Endothelial cell (in vitro differentiated cells): ENCODE results near the gene CACHD1. TPM values are rescaled to one million over a fixed set of nuclear protein-coding genes. Genes with fewer than 3 reads are reported as not detected.
A peak's percentile ranks its signal among the peaks of the same experiment; 100 is the strongest.

Experiments
- DNase-seq: peaks from one replicate; pipeline ENCODE4 v3.0.0; 2021; ENCODE audit warnings: low spot score
- H3K27ac Mint-ChIP-seq: one replicate; pipeline ENCODE4 v1.8.0; 2021; ENCODE audit warnings: mixed read lengths, inconsistent platforms; ENCODE audit not compliant: unreplicated experiment
- H3K27me3 Mint-ChIP-seq: one replicate; pipeline ENCODE4 v1.8.0; 2021; ENCODE audit warnings: mild to moderate bottlenecking, moderate library complexity, mixed read lengths, inconsistent platforms; ENCODE audit not compliant: unreplicated experiment
- H3K36me3 Mint-ChIP-seq: one replicate; pipeline ENCODE4 v1.8.0; 2021; ENCODE audit warnings: mild to moderate bottlenecking, low read depth, mixed read lengths, inconsistent platforms; ENCODE audit not compliant: unreplicated experiment
- H3K4me1 Mint-ChIP-seq: one replicate; pipeline ENCODE4 v1.8.0; 2021; ENCODE audit warnings: mild to moderate bottlenecking, mixed read lengths, inconsistent platforms; ENCODE audit not compliant: unreplicated experiment
- H3K4me3 Mint-ChIP-seq: one replicate; pipeline ENCODE4 v1.8.0; 2021; ENCODE audit warnings: mild to moderate bottlenecking, mixed read lengths, inconsistent platforms; ENCODE audit not compliant: unreplicated experiment
- H3K9me3 Mint-ChIP-seq: one replicate; pipeline ENCODE4 v1.8.0; 2021; ENCODE audit warnings: mixed read lengths, inconsistent platforms; ENCODE audit not compliant: unreplicated experiment
- total RNA-seq: library from RNA; stranded (reverse); fragmentation: NEBNext Ultra II Directional; extraction: Animal tissue kit (Norgen Biotek cat#: 25700); gene quantifications from one replicate; pipeline ENCODE4 v1.2.1, GENCODE V29; 2021; ENCODE audit not compliant: unreplicated experiment
- TF ChIP-seq, protein P1 (sequence below): fragments of 200-600 bp; sonication (generic); IDR thresholded peaks from one replicate; pipeline ENCODE4 v1.5.0; 2021; ENCODE audit warnings: antibody characterized with exemption; ENCODE audit not compliant: unreplicated experiment

The CACHD1 gene
- total RNA-seq, 1 donor from 2014 or later: 48.6 TPM

DNA sequence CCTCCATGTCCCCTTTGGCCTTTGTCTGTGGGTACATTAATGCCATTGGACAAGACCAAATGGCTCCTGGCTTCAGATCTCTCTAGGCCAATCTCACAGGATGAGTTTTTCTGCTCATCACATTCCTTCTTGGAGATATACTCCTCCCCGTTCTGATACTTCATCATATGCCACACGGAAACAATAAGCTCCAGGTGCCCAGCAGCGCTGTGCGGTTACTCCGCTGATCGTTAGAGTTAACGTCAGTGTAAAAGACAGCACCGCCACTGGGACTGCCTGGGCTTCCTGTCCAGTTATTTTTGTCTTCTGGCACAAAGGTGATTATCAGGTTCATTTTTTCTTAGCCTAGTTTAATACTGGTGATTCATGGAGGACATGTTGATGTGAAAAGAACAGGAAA, 22.5 kb downstream of the CACHD1 start:
- Mint-ChIP-seq H3K4me3 (no peak overlapping the region), H3K9me3 (no peaks in the 10 kb centered on the region), H3K4me1 (peaks cover 46% of the 10 kb centered on the region), H3K27ac (no peak overlapping the region), H3K36me3 (peaks cover 1% of the 10 kb centered on the region), H3K27me3 (peaks cover 2% of the 10 kb centered on the region)
- DNase-seq: no peak
- TF ChIP-seq, protein P1, sequence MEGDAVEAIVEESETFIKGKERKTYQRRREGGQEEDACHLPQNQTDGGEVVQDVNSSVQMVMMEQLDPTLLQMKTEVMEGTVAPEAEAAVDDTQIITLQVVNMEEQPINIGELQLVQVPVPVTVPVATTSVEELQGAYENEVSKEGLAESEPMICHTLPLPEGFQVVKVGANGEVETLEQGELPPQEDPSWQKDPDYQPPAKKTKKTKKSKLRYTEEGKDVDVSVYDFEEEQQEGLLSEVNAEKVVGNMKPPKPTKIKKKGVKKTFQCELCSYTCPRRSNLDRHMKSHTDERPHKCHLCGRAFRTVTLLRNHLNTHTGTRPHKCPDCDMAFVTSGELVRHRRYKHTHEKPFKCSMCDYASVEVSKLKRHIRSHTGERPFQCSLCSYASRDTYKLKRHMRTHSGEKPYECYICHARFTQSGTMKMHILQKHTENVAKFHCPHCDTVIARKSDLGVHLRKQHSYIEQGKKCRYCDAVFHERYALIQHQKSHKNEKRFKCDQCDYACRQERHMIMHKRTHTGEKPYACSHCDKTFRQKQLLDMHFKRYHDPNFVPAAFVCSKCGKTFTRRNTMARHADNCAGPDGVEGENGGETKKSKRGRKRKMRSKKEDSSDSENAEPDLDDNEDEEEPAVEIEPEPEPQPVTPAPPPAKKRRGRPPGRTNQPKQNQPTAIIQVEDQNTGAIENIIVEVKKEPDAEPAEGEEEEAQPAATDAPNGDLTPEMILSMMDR: no peak

DNA sequence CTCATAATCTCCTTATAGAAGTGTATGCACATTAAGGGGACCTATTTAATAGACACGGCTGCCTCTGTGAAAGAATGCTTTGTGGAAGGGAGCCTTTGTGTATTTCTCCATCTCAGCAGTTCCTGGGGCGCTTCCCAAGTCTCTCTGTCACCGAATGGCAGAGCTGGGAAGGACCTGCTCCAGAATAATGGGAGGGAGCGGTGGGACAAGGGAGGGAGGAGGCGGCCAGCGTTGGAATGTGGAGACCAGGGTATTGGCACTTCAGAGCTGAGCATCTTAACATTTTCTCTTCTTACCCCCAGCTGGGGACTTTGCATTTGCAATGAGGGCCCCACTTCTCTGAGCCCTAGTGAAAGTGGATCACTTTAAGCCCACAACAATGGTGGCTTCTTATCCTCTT, 23.9 kb downstream of the CACHD1 start:
- Mint-ChIP-seq H3K36me3 (peaks cover 3% of the 10 kb centered on the region), H3K4me1 (peaks cover 41% of the 10 kb centered on the region), H3K9me3 (no peaks in the 10 kb centered on the region), H3K4me3 (no peak overlapping the region), H3K27ac (no peak overlapping the region), H3K27me3 (peaks cover 2% of the 10 kb centered on the region)
- DNase-seq: no peak
- TF ChIP-seq, protein P1: no peak

DNA sequence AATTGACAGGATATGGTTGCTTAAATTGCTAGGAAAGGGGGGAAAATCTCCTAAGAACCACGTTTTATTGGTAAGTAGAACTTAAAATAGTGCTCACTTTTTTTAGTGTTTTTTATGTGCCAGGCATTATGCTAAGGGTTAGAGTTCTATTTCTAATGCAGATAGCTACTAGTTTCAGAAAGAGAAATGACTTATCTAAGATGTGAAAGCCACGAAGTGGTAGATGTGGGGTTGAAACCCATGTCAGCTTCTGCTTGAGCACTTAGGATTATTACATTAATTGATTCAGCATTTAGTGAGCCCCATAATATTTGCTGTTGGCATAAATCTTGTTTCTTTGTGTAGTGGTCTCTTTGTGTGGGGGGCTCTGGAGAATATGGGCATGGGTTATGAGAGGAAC, 24.7 kb downstream of the CACHD1 start:
- TF ChIP-seq, protein P1: no peak
- peaks cover 34% of the 10 kb centered on the region for H3K4me1 Mint-ChIP-seq
- no peak overlapping the region for H3K4me3 Mint-ChIP-seq
- H3K9me3 Mint-ChIP-seq: no peaks in the 10 kb centered on the region
- no peak for DNase-seq
- H3K36me3 Mint-ChIP-seq: peaks cover 3% of the 10 kb centered on the region
- peak overlapping the region; percentile 67 for H3K27ac Mint-ChIP-seq
- peaks cover 2% of the 10 kb centered on the region for H3K27me3 Mint-ChIP-seq

DNA sequence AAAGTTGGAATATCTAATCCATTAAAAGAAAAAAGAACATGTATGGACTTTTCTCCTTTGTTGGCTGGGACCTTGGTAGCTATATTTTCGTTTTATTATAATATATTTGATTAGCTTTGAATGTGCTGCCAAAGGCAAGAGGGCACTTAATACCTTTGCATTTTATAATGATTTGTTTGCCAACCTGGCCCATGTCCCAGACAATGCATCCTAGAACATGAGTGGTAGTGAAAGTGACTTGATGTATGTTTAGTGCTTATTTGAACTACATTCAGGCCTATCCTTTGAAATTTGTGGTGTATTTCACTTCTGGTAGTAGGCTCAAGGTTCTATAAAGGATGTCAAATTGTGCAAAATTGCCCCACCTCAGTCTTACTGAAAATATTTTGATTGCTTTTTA, 25.9 kb downstream of the CACHD1 start:
- Mint-ChIP-seq H3K4me3 (no peak overlapping the region), H3K36me3 (peaks cover 3% of the 10 kb centered on the region), H3K27me3 (peaks cover 2% of the 10 kb centered on the region), H3K27ac (no peak overlapping the region), H3K9me3 (no peaks in the 10 kb centered on the region), H3K4me1 (peaks cover 34% of the 10 kb centered on the region)
- TF ChIP-seq, protein P1: no peak
- no peak for DNase-seq

DNA sequence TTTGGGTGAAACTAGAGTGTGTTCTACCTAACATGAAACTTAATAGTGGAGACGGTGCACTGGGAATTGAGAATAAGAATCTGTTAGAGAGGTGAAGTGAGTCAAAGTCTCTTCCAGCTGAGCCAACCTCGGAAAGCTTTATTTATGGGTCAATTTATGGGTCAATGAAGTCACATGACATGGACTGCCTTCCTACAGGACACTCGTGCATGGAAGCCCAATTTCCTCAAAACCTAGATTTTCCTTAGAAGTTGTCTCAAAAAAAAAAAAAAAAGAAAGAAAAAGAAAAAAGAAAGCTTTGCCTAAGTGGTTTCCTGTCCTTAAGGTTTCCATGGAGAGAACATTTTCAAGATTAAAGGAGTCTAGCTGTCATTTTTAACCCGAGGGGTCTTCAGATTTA, 26.7 kb downstream of the CACHD1 start:
- H3K4me3 Mint-ChIP-seq: no peak overlapping the region
- H3K36me3 Mint-ChIP-seq: peaks cover 3% of the 10 kb centered on the region
- peak overlapping the region; percentile 4 for H3K27ac Mint-ChIP-seq
- H3K27me3 Mint-ChIP-seq: peaks cover 2% of the 10 kb centered on the region
- H3K9me3 Mint-ChIP-seq: no peaks in the 10 kb centered on the region
- no peak for DNase-seq
- peaks cover 34% of the 10 kb centered on the region for H3K4me1 Mint-ChIP-seq
- TF ChIP-seq, protein P1: no peak
